ENCODE measurements around the gene PSMD13. TPM values are rescaled to one million over a fixed set of nuclear protein-coding genes. Genes with fewer than 3 reads are reported as not detected.
"Not testable (repeated sequence)": the region's sequence is repeated elsewhere in the genome, so short reads cannot be mapped to it uniquely, and the experiment has no call there.

PSMD13 gene
- total RNA-seq, 1 experiment from 2014 or later, result 141 TPM

DNA sequence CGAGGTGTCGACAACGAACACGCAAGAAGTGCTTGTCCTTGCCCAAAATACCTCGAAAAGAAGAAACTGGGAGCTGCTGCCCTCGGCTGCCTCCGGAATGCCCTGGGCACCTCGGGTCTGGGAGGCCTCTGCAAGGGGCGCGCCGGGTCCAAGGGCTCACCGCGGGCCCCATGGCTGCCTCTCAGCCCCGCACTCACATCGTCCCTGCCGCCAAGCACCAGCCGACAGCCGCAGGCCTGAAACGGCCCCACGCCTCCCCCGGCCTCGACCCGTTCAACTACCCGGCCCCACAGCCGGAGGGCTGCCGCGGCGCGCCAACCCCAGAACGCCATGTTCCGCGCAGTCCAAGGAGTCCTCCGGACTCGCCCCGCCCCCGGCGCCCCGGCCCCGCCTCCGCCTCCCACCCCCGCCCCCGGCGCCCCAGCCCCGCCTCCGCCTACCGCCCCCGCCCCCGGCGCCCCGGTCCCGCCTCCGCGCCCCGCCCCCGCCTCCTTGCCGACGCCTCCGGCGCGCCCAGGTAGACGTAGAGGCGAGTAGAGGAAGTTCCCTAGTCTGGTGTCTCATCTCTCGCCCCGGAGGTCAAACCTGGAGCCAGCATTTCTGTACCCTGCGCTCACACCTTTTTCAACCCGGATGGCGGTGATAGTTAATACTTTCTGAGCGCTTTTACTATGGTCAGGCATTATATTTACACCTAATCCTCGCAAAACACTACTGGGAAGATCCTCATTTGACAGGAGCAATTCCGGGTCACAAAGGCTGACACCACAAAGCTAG is 591 bp upstream of the PSMD13 start, which contains the start of gene SIRT3:
Gene SIRT3, minus strand, starts transcription at position 346 of the 777 bp plus-strand sequence. Its CDS starts 14 bp downstream, at position 332.
- no peak within 1 kb of the TSS for H2AFZ ChIP-seq (ENCODE audit: low read length)
- Mint-ChIP-seq H3K36me3 (ENCODE audit: insufficient read depth in 1 of 3, low read depth in 3 of 3) (peaks cover 5 to 16% (median 15%) of the 10 kb centered on the region in 3 experiments; a peak in 6 of 7 replicates), H3K4me3 (peak within 1 kb of the TSS; percentile 95 to 96), H3K4me1 (peaks cover 9 to 18% of the 10 kb centered on the region in 2 experiments), H3K9me3 (no peaks in the 10 kb centered on the region; a peak in 1 of 5 replicates), H3K27me3 (ENCODE audit: low read depth) (no peaks in the 10 kb centered on the region; the same call in 1 of the 2 replicates), H3K27ac (peak within 1 kb of the TSS; percentile 98 to 99 (median 99))
- no peak within 1 kb of the TSS for H3T11ph ChIP-seq (ENCODE audit: low read length)
- no peak within 1 kb of the TSS for H2BK12ac ChIP-seq (ENCODE audit: insufficient read length, low read depth, low read length)
- no peaks in the 10 kb centered on the region; the same call in 1 of the 2 replicates for H3K4me1 ChIP-seq (ENCODE audit: insufficient read depth, low read length)
- H4K91ac ChIP-seq (ENCODE audit: insufficient read length, low read depth, low read length), result no peak within 1 kb of the TSS
- H3K18ac ChIP-seq (ENCODE audit: insufficient read length, low read depth, low read length), result no peak within 1 kb of the TSS
- H3K23ac ChIP-seq (ENCODE audit: insufficient read length, low read depth, low read length), result no peak within 1 kb of the TSS
- no peak within 1 kb of the TSS for H3K27ac ChIP-seq (ENCODE audit: insufficient read length, low read depth, low read length)
- peak within 1 kb of the TSS; percentile 88 for H3K4me2 ChIP-seq (ENCODE audit: insufficient read depth, insufficient read length, low read length)
- no peak within 1 kb of the TSS for H2BK20ac ChIP-seq (ENCODE audit: low read depth, low read length, poor library complexity, severe bottlenecking)
- peak; percentile 87 for DNase-seq
- H3K79me1 ChIP-seq (ENCODE audit: insufficient read depth, low read depth, low read length, poor library complexity, severe bottlenecking), result peaks cover 4% of the 10 kb centered on the region
- no peak within 1 kb of the TSS for H4K5ac ChIP-seq (ENCODE audit: insufficient read length, low read depth, low read length)
- H4K20me1 ChIP-seq (ENCODE audit: control insufficient read depth, insufficient read depth, insufficient read length), result no peaks in the 10 kb centered on the region
- no peak within 1 kb of the TSS for H2BK5ac ChIP-seq (ENCODE audit: insufficient read length, low read length)
- no peak within 1 kb of the TSS for H4K8ac ChIP-seq (replicated peaks; ENCODE audit: insufficient read length, low read depth, low read length)
- H3K14ac ChIP-seq (ENCODE audit: insufficient read depth, low read length), result peak within 1 kb of the TSS; percentile 58; the same call in 1 of the 2 replicates
- H3K9ac ChIP-seq (ENCODE audit: extremely low read depth, insufficient read length, low read length), result peak within 1 kb of the TSS; percentile 84
- no peak within 1 kb of the TSS for H2AK5ac ChIP-seq (ENCODE audit: insufficient read length, low read length)
- no CpG with 5 or more reads among the region's 70 CpGs for WGBS (ENCODE audit: extremely low coverage, insufficient read length, low lambda C conversion rate)
- H2BK120ac ChIP-seq (ENCODE audit: low read depth, low read length, poor library complexity, severe bottlenecking), result no peak within 1 kb of the TSS
- no peak within 1 kb of the TSS for H3K56ac ChIP-seq (ENCODE audit: insufficient read length, low read depth, low read length)
- H3K4ac ChIP-seq (ENCODE audit: low read depth, low read length), result no peak within 1 kb of the TSS
- H3K79me2 ChIP-seq (ENCODE audit: insufficient read depth, low read length), result peaks cover 6% of the 10 kb centered on the region; the same call in 1 of the 2 replicates
- no peaks in the 10 kb centered on the region for H3K27me3 ChIP-seq (ENCODE audit: insufficient read depth, low read length)
- no peak within 1 kb of the TSS for H2BK15ac ChIP-seq (ENCODE audit: low read depth, low read length)
- no peaks in the 10 kb centered on the region for H3K9me3 ChIP-seq (ENCODE audit: control insufficient read depth, low read depth, low read length)
- TF ChIP-seq, protein P1, sequence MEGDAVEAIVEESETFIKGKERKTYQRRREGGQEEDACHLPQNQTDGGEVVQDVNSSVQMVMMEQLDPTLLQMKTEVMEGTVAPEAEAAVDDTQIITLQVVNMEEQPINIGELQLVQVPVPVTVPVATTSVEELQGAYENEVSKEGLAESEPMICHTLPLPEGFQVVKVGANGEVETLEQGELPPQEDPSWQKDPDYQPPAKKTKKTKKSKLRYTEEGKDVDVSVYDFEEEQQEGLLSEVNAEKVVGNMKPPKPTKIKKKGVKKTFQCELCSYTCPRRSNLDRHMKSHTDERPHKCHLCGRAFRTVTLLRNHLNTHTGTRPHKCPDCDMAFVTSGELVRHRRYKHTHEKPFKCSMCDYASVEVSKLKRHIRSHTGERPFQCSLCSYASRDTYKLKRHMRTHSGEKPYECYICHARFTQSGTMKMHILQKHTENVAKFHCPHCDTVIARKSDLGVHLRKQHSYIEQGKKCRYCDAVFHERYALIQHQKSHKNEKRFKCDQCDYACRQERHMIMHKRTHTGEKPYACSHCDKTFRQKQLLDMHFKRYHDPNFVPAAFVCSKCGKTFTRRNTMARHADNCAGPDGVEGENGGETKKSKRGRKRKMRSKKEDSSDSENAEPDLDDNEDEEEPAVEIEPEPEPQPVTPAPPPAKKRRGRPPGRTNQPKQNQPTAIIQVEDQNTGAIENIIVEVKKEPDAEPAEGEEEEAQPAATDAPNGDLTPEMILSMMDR (conservative IDR thresholded peaks at IDR 0.05), result peak; percentile 34; the same call in 2 of the 3 replicates
- H3K23me2 ChIP-seq (ENCODE audit: insufficient read length, low read depth, low read length, poor library complexity, severe bottlenecking), result peaks cover 6% of the 10 kb centered on the region

DNA sequence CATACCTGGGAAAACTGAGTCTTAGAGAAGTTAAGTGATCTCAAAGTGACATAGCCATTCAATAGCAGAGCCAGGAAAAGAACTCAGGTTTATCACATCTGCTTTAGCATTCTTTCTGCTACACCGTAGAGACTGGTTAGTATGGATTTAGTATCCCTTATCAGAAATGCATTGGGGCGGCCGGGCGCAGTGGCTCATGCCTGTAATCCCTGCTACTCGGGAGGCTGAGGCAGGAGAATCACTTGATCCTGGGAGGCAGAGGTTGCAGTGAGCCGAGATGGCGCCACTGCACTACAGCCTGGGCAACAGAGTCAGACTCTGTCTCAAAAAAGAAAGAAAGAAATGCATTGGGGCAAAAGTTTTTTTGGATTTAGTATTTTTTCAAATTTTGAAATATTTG is 1.6 kb downstream of the PSMD13 start:
- H3K23me2 ChIP-seq (ENCODE audit: insufficient read length, low read depth, low read length, poor library complexity, severe bottlenecking); H4K5ac ChIP-seq (ENCODE audit: insufficient read length, low read depth, low read length); H3K27ac Mint-ChIP-seq; H2BK20ac ChIP-seq (ENCODE audit: low read depth, low read length, poor library complexity, severe bottlenecking); H2BK120ac ChIP-seq (ENCODE audit: low read depth, low read length, poor library complexity, severe bottlenecking); H3K27ac ChIP-seq (ENCODE audit: insufficient read length, low read depth, low read length); H2BK5ac ChIP-seq (ENCODE audit: insufficient read length, low read length); H3K27me3 Mint-ChIP-seq (ENCODE audit: low read depth); H3K4me2 ChIP-seq (ENCODE audit: insufficient read depth, insufficient read length, low read length); H3K27me3 ChIP-seq (ENCODE audit: insufficient read depth, low read length); H3K18ac ChIP-seq (ENCODE audit: insufficient read length, low read depth, low read length); H3K4ac ChIP-seq (ENCODE audit: low read depth, low read length); H3K14ac ChIP-seq (ENCODE audit: insufficient read depth, low read length); H4K91ac ChIP-seq (ENCODE audit: insufficient read length, low read depth, low read length); DNase-seq; H3K9me3 ChIP-seq (ENCODE audit: control insufficient read depth, low read depth, low read length); H3K9me3 Mint-ChIP-seq; H3K79me2 ChIP-seq (ENCODE audit: insufficient read depth, low read length); H3K79me1 ChIP-seq (ENCODE audit: insufficient read depth, low read depth, low read length, poor library complexity, severe bottlenecking); H2BK12ac ChIP-seq (ENCODE audit: insufficient read length, low read depth, low read length); H3K23ac ChIP-seq (ENCODE audit: insufficient read length, low read depth, low read length); H3T11ph ChIP-seq (ENCODE audit: low read length); H3K4me1 ChIP-seq (ENCODE audit: insufficient read depth, low read length); H2AFZ ChIP-seq (ENCODE audit: low read length); H4K20me1 ChIP-seq (ENCODE audit: control insufficient read depth, insufficient read depth, insufficient read length); H3K56ac ChIP-seq (ENCODE audit: insufficient read length, low read depth, low read length); H4K8ac ChIP-seq (replicated peaks; ENCODE audit: insufficient read length, low read depth, low read length); H3K9ac ChIP-seq (ENCODE audit: extremely low read depth, insufficient read length, low read length); H2AK5ac ChIP-seq (ENCODE audit: insufficient read length, low read length); H2BK15ac ChIP-seq (ENCODE audit: low read depth, low read length): not testable (repeated sequence)
- WGBS (ENCODE audit: extremely low coverage, insufficient read length, low lambda C conversion rate), result no CpG with 5 or more reads among the region's 7 CpGs
- H3K4me1 Mint-ChIP-seq, result peaks cover 9 to 18% of the 10 kb centered on the region in 2 experiments
- peaks cover 18 to 38% (median 24%) of the 10 kb centered on the region in 3 experiments; a peak in 6 of 7 replicates for H3K36me3 Mint-ChIP-seq (ENCODE audit: insufficient read depth in 1 of 3, low read depth in 3 of 3)
- peak overlapping the region; percentile 95 to 96; a peak in 3 of 5 replicates for H3K4me3 Mint-ChIP-seq

All from H9 (cell line).